NT2/D1 (cell line): ENCODE data around the gene PPP1R9A.

Experiments used
- DNase-seq: peaks from one replicate; pipeline ENCODE4 v3.0.0-alpha.2; 2011; ENCODE audit warnings: low read depth, low spot score
- H3K27me3 ChIP-seq: 2 replicates; pipeline ENCODE4 v1.6.0; 2011; ENCODE audit warnings: mild to moderate bottlenecking; ENCODE audit not compliant: insufficient read length, insufficient read depth
- H3K36me3 ChIP-seq: 2 replicates; pipeline ENCODE4 v1.6.1; 2011; ENCODE audit warnings: mild to moderate bottlenecking, low read length, mixed read lengths; ENCODE audit not compliant: insufficient read depth, insufficient read length
- H3K4me1 ChIP-seq: 2 replicates; pipeline ENCODE4 v1.5.1; 2011; ENCODE audit not compliant: insufficient read depth, insufficient read length
- H3K4me3 ChIP-seq: 2 replicates; pipeline ENCODE4 v1.5.1; 2011; ENCODE audit warnings: low read depth; ENCODE audit not compliant: insufficient read length
- H3K9ac ChIP-seq: 2 replicates; pipeline ENCODE4 v1.6.0; 2011; ENCODE audit warnings: low read depth; ENCODE audit not compliant: insufficient read length
- H3K9me3 ChIP-seq: 2 replicates; pipeline ENCODE4 v1.5.1; 2011; ENCODE audit warnings: mild to moderate bottlenecking, low read length; ENCODE audit not compliant: insufficient read depth
- SUZ12 ChIP-seq: IDR thresholded peaks from 2 replicates; pipeline ENCODE4 v1.6.1; 2011; ENCODE audit not compliant: insufficient read length, insufficient read depth; ENCODE audit errors: extremely low read depth
- YY1 ChIP-seq: IDR thresholded peaks from 2 replicates; pipeline ENCODE4 v1.6.1; 2011; ENCODE audit not compliant: insufficient read length, insufficient read depth
- ZNF274 ChIP-seq: IDR thresholded peaks from 2 replicates; pipeline ENCODE4 v1.6.1; 2011; ENCODE audit warnings: mild to moderate bottlenecking, low read depth, low read length

PPP1R9A gene

GRCh38 chr7:95041031-95041430 lies 133.6 kb downstream of the PPP1R9A start:
- Histone ChIP-seq H3K27me3 (no peaks in the 10 kb centered on the region), H3K9me3 (no peaks in the 10 kb centered on the region), H3K4me1 (no peaks in the 10 kb centered on the region), H3K36me3 (no peaks in the 10 kb centered on the region), H3K4me3 (no peak overlapping the region), H3K9ac (no peak overlapping the region)
- DNase-seq = no peak
- no peak for TF ChIP-seq ZNF274

GRCh38 chr7:95045236-95045923 lies 138.0 kb downstream of the PPP1R9A start:
- no peak overlapping the region for H3K9ac ChIP-seq
- no peak overlapping the region for H3K4me3 ChIP-seq
- DNase-seq = no peak
- H3K27me3 ChIP-seq = no peaks in the 10 kb centered on the region
- no peaks in the 10 kb centered on the region for H3K9me3 ChIP-seq
- no peaks in the 10 kb centered on the region for H3K36me3 ChIP-seq
- TF ChIP-seq ZNF274 = no peak
- no peak for TF ChIP-seq YY1
- TF ChIP-seq SUZ12 = no peak
- H3K4me1 ChIP-seq = no peaks in the 10 kb centered on the region

- Histone ChIP-seq H3K9ac (no peak overlapping the region), H3K4me1 (no peaks in the 10 kb centered on the region), H3K27me3 (no peaks in the 10 kb centered on the region), H3K36me3 (no peaks in the 10 kb centered on the region), H3K4me3 (no peak overlapping the region), H3K9me3 (no peaks in the 10 kb centered on the region)
- no peak for DNase-seq
- TF ChIP-seq YY1 (no peak), ZNF274 (no peak)
These were observed 139.3 kb downstream of the PPP1R9A start for GRCh38 chr7:95046494-95047240.

GRCh38 chr7:95047291-95047690 lies 139.9 kb downstream of the PPP1R9A start:
- Histone ChIP-seq H3K4me1 (no peaks in the 10 kb centered on the region), H3K4me3 (no peak overlapping the region), H3K9me3 (no peaks in the 10 kb centered on the region), H3K36me3 (no peaks in the 10 kb centered on the region), H3K9ac (no peak overlapping the region), H3K27me3 (no peaks in the 10 kb centered on the region)
- no peak for TF ChIP-seq YY1
- no peak for TF ChIP-seq ZNF274
- TF ChIP-seq SUZ12 = no peak
- no peak for DNase-seq

- Histone ChIP-seq H3K4me3 (no peak overlapping the region), H3K27me3 (no peaks in the 10 kb centered on the region), H3K4me1 (no peaks in the 10 kb centered on the region), H3K36me3 (no peaks in the 10 kb centered on the region), H3K9me3 (no peaks in the 10 kb centered on the region), H3K9ac (no peak overlapping the region)
- TF ChIP-seq ZNF274 (no peak), YY1 (no peak), SUZ12 (no peak)
- DNase-seq = no peak
These were observed 145.2 kb downstream of the PPP1R9A start for GRCh38 chr7:95052566-95053094.

- Histone ChIP-seq H3K27me3 (no peaks in the 10 kb centered on the region), H3K9ac (no peak overlapping the region), H3K9me3 (no peaks in the 10 kb centered on the region), H3K4me1 (no peaks in the 10 kb centered on the region), H3K4me3 (no peak overlapping the region), H3K36me3 (no peaks in the 10 kb centered on the region)
- DNase-seq = no peak
- TF ChIP-seq YY1 (no peak), ZNF274 (no peak), SUZ12 (no peak)
These were observed 147.0 kb downstream of the PPP1R9A start for GRCh38 chr7:95054386-95054785.

GRCh38 chr7:95055295-95055694 lies 147.9 kb downstream of the PPP1R9A start:
- H3K9me3 ChIP-seq = no peaks in the 10 kb centered on the region
- no peak overlapping the region for H3K4me3 ChIP-seq
- no peaks in the 10 kb centered on the region for H3K27me3 ChIP-seq
- DNase-seq = no peak
- TF ChIP-seq YY1 = no peak
- no peak for TF ChIP-seq ZNF274
- no peak for TF ChIP-seq SUZ12
- no peak overlapping the region for H3K9ac ChIP-seq
- H3K4me1 ChIP-seq = no peaks in the 10 kb centered on the region
- H3K36me3 ChIP-seq = no peaks in the 10 kb centered on the region
